ENCODE data around the gene MAPKBP1. TPM values are rescaled to one million over a fixed set of nuclear protein-coding genes. Genes with fewer than 3 reads are reported as not detected.

The MAPKBP1 gene
- total RNA-seq, 1 experiment from 2014 or later, result 9.9 TPM

- Mint-ChIP-seq H3K9me3 (ENCODE audit: low read depth, unreplicated experiment) (no peaks in the 10 kb centered on the region), H3K27me3 (ENCODE audit: unreplicated experiment) (no peaks in the 10 kb centered on the region), H3K4me1 (ENCODE audit: low read depth, unreplicated experiment) (no peaks in the 10 kb centered on the region), H3K27ac (ENCODE audit: unreplicated experiment) (no peak overlapping the region), H3K36me3 (ENCODE audit: insufficient read depth, unreplicated experiment) (no peaks in the 10 kb centered on the region), H3K4me3 (ENCODE audit: low read depth, unreplicated experiment) (no peak overlapping the region)
- no TSS peak for BruUV-seq (replicated peaks)
- intact Hi-C loops (cut with micrococcal nuclease; ENCODE audit: unreplicated experiment), result no loop called here
- no peak for DNase-seq
- TF ChIP-seq CTCF (IDR thresholded peaks at IDR 0.05; ENCODE audit: unreplicated experiment), result no peak
- CTCF ChIA-PET, result no interaction called here
These were observed 30.8 kb downstream of the MAPKBP1 start for GRCh38 chr15:41804916-41805666.

- TF ChIP-seq CTCF (IDR thresholded peaks at IDR 0.05; ENCODE audit: unreplicated experiment), result no peak
- CTCF ChIA-PET, result no interaction called here
- DNase-seq, result no peak
- BruUV-seq (replicated peaks), result no TSS peak
- Mint-ChIP-seq H3K9me3 (ENCODE audit: low read depth, unreplicated experiment) (no peaks in the 10 kb centered on the region), H3K4me3 (ENCODE audit: low read depth, unreplicated experiment) (no peak overlapping the region), H3K27ac (ENCODE audit: unreplicated experiment) (no peak overlapping the region), H3K4me1 (ENCODE audit: low read depth, unreplicated experiment) (no peaks in the 10 kb centered on the region), H3K27me3 (ENCODE audit: unreplicated experiment) (no peaks in the 10 kb centered on the region), H3K36me3 (ENCODE audit: insufficient read depth, unreplicated experiment) (no peaks in the 10 kb centered on the region)
- intact Hi-C loops (cut with micrococcal nuclease; ENCODE audit: unreplicated experiment), result no loop called here
These were observed 31.4 kb downstream of the MAPKBP1 start for GRCh38 chr15:41805711-41806110.

GRCh38 chr15:41806291-41807181, 32.3 kb downstream of the MAPKBP1 start:
- Mint-ChIP-seq H3K4me1 (ENCODE audit: low read depth, unreplicated experiment) (no peaks in the 10 kb centered on the region), H3K27me3 (ENCODE audit: unreplicated experiment) (no peaks in the 10 kb centered on the region), H3K4me3 (ENCODE audit: low read depth, unreplicated experiment) (no peak overlapping the region), H3K27ac (ENCODE audit: unreplicated experiment) (no peak overlapping the region), H3K9me3 (ENCODE audit: low read depth, unreplicated experiment) (no peaks in the 10 kb centered on the region), H3K36me3 (ENCODE audit: insufficient read depth, unreplicated experiment) (no peaks in the 10 kb centered on the region)
- no peak for TF ChIP-seq CTCF (IDR thresholded peaks at IDR 0.05; ENCODE audit: unreplicated experiment)
- no peak for DNase-seq
- intact Hi-C loops (cut with micrococcal nuclease; ENCODE audit: unreplicated experiment), result no loop called here
- CTCF ChIA-PET, result interaction anchor here (1.0 kb wide), 1 partner anchor 32 kb away, joined by 5 read pairs; the partner anchor contains the start of gene MAPKBP1
- no TSS peak for BruUV-seq (replicated peaks)

GRCh38 chr15:41809121-41809520, 34.8 kb downstream of the MAPKBP1 start:
- Mint-ChIP-seq H3K4me1 (ENCODE audit: low read depth, unreplicated experiment) (no peaks in the 10 kb centered on the region), H3K4me3 (ENCODE audit: low read depth, unreplicated experiment) (no peak overlapping the region)

More at GRCh38 chr15:41809121-41809520, 34.8 kb downstream of the MAPKBP1 start:
- no peak for DNase-seq
- no peaks in the 10 kb centered on the region for H3K36me3 Mint-ChIP-seq (ENCODE audit: insufficient read depth, unreplicated experiment)
- no peak for TF ChIP-seq CTCF (IDR thresholded peaks at IDR 0.05; ENCODE audit: unreplicated experiment)
- no peaks in the 10 kb centered on the region for H3K9me3 Mint-ChIP-seq (ENCODE audit: low read depth, unreplicated experiment)
- intact Hi-C loops (cut with micrococcal nuclease; ENCODE audit: unreplicated experiment), result no loop called here
- H3K27ac Mint-ChIP-seq (ENCODE audit: unreplicated experiment), result no peak overlapping the region
- BruUV-seq (replicated peaks), result no TSS peak
- CTCF ChIA-PET, result interaction anchor here (0.8 to 1.1 kb wide), 2 partner anchors 36 to 96 kb away, joined by 3 to 4 read pairs; no protein-coding TSS in a partner anchor
- no peaks in the 10 kb centered on the region for H3K27me3 Mint-ChIP-seq (ENCODE audit: unreplicated experiment)

Measured in Calu3 (cell line).